ENCODE measurements around the gene EIF4H.
A peak's percentile ranks its signal among the peaks of the same experiment; 100 is the strongest.

EIF4H gene

DNA sequence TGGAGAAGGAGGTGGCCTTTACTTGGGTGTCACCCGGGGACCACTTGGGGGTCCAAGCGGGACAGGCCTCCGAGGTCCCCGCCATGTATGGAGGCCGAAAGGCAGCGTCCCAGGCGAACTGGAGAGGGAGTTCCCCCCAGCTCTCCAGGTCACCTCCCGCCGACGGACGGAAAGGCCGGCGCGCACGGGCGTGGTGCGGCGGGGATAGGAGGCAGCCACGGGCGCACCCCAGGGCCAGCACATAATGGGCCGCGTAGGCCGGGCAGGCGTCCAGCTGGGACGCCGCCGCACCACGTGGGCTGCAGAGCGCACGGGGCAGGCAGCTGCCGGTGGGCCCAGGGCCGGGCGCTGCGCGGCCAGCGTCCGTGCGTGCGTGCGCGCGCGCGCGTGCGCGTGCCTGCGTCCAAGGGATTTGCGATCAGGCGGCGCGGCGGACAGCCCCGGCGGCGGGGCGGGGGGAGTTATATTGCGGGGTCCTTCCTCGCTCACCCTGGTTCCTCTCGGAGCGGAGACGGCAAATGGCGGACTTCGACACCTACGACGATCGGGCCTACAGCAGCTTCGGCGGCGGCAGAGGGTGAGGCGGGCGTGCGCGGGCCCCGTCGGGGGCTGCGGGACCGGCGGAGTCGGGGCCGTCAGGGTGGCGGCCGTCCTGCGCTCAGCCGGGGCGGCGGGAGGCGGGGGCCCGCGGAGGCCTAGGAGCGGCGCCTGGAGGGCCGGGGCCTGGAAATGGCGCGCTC, at the start of gene EIF4H:
EIF4H (plus strand) TSS at position 491 of the 740 bp plus-strand sequence; CDS start at position 519, 28 bp downstream.
- Histone ChIP-seq H3K36me3 (peaks cover 12% of the 10 kb centered on the region), H3K4me3 (ENCODE audit: low read depth in 1 of 2, low read length in 1 of 2) (peak within 1 kb of the TSS; percentile 87 to 94), H3K9me3 (no peaks in the 10 kb centered on the region), H3K27ac (peak within 1 kb of the TSS; percentile 88), H3K27me3 (no peaks in the 10 kb centered on the region), H3K4me1 (ENCODE audit: control insufficient read depth in 1 of 2, insufficient read depth in 1 of 2, low read depth in 1 of 2, low read length in 1 of 2) (peaks cover 34 to 39% of the 10 kb centered on the region in 2 experiments)
- no peak for TF ChIP-seq CTCF (IDR thresholded peaks at IDR 0.05)

GRCh38 chr7:74126220-74126880, 47.8 kb upstream of the EIF4H start:
- Histone ChIP-seq H3K27ac (no peak overlapping the region), H3K4me3 (ENCODE audit: low read depth in 1 of 2, low read length in 1 of 2) (no peak overlapping the region), H3K9me3 (no peaks in the 10 kb centered on the region), H3K4me1 (ENCODE audit: control insufficient read depth in 1 of 2, insufficient read depth in 1 of 2, low read depth in 1 of 2, low read length in 1 of 2) (peaks cover 10 to 15% of the 10 kb centered on the region in 2 experiments), H3K36me3 (peaks cover 1% of the 10 kb centered on the region), H3K27me3 (no peaks in the 10 kb centered on the region)
- TF ChIP-seq CTCF (IDR thresholded peaks at IDR 0.05), result no peak

DNA sequence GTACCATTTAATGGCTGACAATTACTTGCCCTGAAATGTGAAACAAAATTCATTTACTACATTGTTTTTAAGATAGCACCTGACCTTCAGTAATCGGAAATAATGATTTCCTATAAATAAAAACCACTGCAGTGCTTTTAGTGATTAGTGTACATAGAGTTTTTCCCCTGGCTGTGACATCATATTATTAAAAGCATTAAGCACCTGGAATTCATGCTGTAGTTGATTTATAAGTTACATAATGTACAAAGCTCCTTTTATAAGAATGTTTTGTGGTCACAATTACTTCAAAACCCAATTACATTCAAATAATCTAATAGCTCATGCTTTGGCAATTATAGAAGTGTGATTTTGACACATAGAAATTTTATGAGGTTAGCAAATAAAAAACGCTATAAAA, 44.3 kb upstream of the EIF4H start:
- Histone ChIP-seq H3K36me3 (no peaks in the 10 kb centered on the region), H3K27ac (peak overlapping the region; percentile 64), H3K9me3 (no peaks in the 10 kb centered on the region), H3K4me3 (ENCODE audit: low read depth in 1 of 2, low read length in 1 of 2) (no peak overlapping the region), H3K4me1 (ENCODE audit: control insufficient read depth in 1 of 2, insufficient read depth in 1 of 2, low read depth in 1 of 2, low read length in 1 of 2) (peaks cover 12 to 41% of the 10 kb centered on the region in 2 experiments), H3K27me3 (no peaks in the 10 kb centered on the region)
- no peak for TF ChIP-seq CTCF (IDR thresholded peaks at IDR 0.05)

DNA sequence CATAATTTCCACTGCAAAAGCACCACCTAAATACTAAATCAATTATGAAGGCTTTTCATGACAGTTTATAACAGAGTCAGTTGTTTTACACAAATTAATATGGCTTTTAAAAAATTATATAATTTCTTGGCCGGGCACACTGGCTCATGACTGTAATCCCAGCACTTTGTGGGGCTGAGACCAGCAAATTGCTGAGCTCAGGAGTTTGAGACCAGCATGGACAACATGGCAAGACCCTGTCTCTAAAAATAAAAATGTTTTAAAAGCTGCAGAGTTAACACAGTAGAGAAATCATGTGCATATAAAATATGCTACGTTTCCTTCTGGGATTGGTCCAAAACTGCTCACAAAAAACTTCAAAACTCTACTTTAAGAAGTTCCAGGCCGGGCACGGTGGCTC, 43.6 kb upstream of the EIF4H start:
- no peak for TF ChIP-seq CTCF (IDR thresholded peaks at IDR 0.05)
- H3K36me3 ChIP-seq, result no peaks in the 10 kb centered on the region
- H3K4me1 ChIP-seq (ENCODE audit: control insufficient read depth in 1 of 2, insufficient read depth in 1 of 2, low read depth in 1 of 2, low read length in 1 of 2), result peaks cover 12 to 43% of the 10 kb centered on the region in 2 experiments
- no peak overlapping the region for H3K27ac ChIP-seq
- no peaks in the 10 kb centered on the region for H3K9me3 ChIP-seq
- H3K27me3 ChIP-seq, result no peaks in the 10 kb centered on the region
- no peak overlapping the region for H3K4me3 ChIP-seq (ENCODE audit: low read depth in 1 of 2, low read length in 1 of 2)

- H3K4me3 ChIP-seq (ENCODE audit: low read depth in 1 of 2, low read length in 1 of 2), result peak overlapping the region in 1 of 2 experiments; percentile 34
- H3K36me3 ChIP-seq, result no peaks in the 10 kb centered on the region
- H3K27ac ChIP-seq, result peak overlapping the region; percentile 61
- H3K9me3 ChIP-seq, result no peaks in the 10 kb centered on the region
- H3K27me3 ChIP-seq, result no peaks in the 10 kb centered on the region
- TF ChIP-seq CTCF (IDR thresholded peaks at IDR 0.05), result no peak
- H3K4me1 ChIP-seq (ENCODE audit: control insufficient read depth in 1 of 2, insufficient read depth in 1 of 2, low read depth in 1 of 2, low read length in 1 of 2), result peaks cover 8 to 39% of the 10 kb centered on the region in 2 experiments
Observed at GRCh38 chr7:74134117-74134620, 40.0 kb upstream of the EIF4H start.

Data from neutrophil (primary cell).